GM21423 (cell line): Measurements from ENCODE around the gene RASGRP3.
A peak's percentile ranks its signal among the peaks of the same experiment; 100 is the strongest.

Source experiments
- ATAC-seq: cut with Tn5 transposase; IDR thresholded peaks from one replicate; pipeline ENCODE4 v1.9.1; 2021; ENCODE audit warnings: mild to moderate bottlenecking, moderate library complexity; ENCODE audit not compliant: unreplicated experiment

Gene RASGRP3

DNA sequence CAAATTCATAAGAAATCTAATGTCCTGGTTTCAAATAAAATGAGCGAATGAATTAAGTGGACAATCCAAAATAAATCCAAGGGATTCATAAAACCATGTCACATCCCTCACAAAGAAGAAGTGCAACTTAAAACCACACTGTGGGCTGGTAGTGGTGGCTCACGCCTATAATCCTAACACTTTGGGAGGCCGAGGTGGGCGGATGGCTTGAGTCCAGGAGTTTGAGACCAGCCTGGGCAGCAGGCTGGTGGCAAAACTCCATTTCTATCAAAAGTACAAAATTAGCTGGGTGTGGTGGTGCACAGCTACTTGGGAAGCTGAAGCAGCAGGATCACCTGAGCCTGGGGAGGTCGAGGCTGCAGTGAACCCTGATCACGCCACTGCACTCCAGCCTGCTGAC, 97.2 kb downstream of the RASGRP3 start:
- no peak for ATAC-seq

DNA sequence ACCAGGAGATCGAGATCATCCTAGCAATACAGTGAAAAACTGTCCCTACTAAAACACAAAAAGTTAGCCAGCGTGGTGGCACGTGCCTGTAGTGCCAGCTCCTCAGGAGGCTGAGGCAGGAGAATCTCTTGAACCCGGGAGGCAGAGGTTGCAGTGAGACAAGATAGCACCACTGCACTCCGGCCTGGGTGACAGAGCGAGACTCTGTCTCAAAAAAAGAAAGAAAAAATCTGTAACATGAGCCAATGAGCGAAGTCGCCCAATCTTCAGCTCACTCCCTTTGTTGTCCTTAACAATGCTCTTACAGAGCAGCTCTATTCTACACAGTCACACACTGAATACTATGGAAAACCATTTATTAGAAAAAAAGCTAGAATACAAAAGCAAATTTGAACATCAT, 100.6 kb downstream of the RASGRP3 start:
- no peak for ATAC-seq

DNA sequence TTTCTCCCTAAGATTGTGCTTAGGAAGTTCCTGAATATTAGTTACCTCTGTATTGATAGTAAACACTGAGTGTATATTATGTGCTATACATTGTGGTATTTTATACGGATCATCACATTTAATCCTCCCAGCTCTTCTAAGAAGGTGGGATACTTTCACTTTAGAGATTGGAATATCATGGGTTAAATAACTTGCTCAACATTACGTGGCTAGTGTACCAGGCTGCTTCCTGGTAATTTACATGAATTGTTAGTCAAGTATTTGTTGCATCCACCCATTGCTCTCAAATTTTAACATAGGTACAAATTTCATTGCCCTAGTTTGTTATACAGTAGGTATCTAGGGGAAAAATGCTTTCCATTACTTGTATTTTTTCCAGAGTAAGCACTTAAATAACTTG, 101.2 kb downstream of the RASGRP3 start:
- ATAC-seq = no peak

DNA sequence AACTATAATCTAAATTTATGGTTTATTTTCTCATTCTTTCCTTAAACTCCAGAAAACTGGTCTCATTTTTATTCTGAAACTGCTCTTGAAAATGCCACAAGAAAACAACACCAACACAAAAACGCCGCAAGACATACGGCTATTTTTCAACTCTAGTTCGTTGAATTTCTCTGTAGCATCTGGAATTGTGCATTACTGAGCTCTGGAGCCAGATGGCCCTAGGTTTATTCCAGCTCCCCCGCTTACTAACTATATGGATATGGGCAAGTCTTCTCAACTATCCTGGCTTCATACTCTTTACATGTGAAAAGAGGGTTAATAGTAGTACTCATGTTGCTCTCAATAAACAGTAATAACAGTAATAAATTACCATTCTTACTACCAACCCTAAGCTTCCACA, 102.8 kb downstream of the RASGRP3 start:
- ATAC-seq = no peak

DNA sequence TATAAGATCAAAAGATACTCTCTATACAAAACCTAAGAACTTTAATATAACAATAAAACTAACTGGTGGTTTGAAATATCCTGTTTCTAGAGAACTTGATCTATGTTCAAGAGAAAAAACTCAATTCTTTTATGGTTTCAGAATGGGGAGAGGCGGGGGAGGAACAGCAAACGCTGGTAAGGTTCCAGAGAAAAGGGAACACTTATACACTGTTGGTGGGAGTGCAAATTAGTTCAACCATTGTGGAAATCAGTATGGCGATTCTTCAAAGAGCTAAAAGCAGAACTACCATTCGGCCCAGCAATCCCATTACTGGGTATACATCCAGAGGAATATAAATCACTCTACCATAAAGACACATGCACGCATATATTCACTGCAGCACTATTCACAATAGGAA, 105.4 kb downstream of the RASGRP3 start:
- no peak for ATAC-seq

DNA sequence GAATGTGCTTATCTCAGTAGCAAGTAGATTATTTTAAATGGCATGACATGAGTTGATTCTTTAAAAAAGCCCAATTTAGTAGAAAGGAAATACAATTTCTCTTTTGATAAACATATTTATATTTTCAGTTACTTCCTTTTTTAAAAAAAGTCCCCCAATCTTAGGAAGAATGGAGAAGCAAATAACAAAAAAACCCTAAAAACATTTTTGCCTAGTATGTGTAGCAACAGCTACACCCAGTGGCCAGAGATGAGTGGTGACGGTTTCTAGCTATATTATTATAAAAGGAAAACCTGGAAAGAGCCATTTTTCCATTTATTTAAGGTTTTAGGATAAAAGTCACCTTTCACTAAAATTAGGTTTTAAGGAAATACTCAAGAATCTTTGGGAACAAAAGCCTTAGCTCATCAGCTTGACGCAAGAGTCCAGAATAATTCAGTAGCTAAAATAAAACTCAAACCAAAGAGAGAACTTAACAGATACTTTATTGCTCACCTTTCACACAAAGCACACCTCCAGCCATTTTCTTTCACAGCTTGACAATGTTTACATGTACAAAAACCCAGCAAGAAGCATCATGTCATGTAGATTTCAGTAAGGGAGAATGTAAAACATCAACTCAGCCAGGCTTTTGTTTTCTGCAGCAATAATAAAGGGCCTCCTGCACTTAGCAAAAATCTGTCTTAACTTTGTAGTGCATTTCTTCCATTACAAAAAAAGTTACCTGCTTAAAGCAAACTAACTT, 106.9 kb downstream of the RASGRP3 start:
- ATAC-seq = no peak

DNA sequence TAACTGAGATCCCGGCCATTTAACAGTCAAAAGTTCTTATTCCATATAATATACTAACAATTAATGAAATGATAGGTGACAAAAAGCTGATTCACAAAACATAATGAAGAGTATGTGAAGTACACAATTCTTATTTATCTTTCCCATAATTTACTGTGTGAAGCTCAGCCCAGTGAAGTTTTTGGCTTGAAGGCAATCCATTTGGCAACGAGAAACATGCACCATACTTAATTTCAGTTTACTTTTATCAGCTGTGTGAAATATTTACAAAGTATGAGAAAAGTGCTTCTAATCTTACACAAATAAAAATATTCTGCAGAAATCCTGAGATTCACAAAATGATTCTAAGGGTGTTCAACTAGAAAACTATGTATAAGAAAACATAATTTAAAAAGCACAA, 110.3 kb downstream of the RASGRP3 start:
- ATAC-seq = no peak

DNA sequence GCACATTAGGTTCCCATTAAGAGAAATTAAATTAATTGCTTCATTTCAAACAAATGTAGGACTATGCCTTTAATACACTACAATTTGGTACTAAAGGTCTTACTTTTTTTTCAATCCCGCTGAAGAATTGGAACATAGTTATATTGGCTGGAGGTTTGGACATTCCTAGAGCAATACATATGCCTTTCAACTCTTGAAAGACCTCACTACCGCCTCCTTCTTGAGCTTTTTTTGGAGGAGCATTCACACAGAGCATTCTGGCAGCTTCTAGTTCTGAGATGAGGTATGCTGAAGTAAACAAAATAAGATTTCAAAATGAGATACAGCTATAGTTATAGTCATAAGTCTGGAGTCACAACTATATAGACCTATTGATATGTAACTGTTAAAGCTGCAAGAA, 111.8 kb downstream of the RASGRP3 start:
- no peak for ATAC-seq

DNA sequence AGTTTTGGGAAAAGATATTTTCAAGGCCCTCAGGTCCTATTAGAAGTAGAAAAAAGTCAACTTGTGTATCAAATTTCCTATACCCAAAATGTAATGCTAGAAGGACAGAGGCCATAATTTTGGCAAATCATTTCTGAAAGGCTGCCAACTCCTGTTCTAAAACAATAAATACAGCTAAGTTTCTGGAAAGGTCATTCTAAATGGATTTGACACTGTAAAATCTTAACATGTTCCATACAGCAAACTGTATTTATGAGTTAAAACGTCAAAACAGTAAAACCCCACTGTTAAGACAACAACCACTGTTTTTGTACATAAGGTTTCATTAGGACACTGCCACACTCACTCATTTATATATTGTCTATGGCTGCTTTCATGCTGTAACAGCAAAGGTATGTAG, 113.0 kb downstream of the RASGRP3 start:
- no peak for ATAC-seq

DNA sequence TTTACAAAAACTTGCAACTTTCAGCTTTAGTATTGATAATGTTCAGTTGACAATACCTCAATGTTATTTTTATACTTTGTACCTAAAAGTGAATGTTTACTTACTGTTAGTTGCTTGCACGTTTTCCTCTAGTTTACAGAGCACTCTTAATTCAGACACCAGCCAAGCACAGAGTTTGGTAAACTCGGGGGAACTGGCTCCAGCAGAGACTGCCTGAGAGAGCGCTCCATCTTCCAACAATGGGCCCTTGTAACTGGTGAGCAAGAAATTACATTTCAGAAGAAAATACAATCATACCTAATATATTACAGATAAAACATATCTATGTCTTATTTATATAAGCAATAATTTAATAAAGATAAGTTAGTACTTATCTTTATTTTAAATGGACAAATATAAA, 118.9 kb downstream of the RASGRP3 start:
- no peak for ATAC-seq

DNA sequence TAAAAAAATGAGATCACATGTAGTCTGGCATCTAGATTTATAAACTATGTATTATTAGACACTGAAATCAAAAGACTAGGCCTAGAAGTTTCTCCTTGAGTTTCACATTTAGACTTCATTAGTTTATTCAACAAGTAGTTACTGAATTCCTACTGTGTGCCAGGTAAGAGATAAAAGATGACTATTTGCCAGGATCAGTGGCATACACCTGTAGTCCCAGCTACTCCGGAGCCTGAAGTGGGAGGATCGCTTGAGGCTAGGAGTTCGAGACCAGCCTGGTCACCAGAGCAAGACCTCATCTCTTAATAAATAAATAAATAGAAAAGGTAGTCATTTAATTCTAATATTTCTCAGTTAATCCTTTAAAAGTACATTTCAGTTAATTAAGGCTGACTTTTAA, 120.6 kb downstream of the RASGRP3 start:
- ATAC-seq = no peak

DNA sequence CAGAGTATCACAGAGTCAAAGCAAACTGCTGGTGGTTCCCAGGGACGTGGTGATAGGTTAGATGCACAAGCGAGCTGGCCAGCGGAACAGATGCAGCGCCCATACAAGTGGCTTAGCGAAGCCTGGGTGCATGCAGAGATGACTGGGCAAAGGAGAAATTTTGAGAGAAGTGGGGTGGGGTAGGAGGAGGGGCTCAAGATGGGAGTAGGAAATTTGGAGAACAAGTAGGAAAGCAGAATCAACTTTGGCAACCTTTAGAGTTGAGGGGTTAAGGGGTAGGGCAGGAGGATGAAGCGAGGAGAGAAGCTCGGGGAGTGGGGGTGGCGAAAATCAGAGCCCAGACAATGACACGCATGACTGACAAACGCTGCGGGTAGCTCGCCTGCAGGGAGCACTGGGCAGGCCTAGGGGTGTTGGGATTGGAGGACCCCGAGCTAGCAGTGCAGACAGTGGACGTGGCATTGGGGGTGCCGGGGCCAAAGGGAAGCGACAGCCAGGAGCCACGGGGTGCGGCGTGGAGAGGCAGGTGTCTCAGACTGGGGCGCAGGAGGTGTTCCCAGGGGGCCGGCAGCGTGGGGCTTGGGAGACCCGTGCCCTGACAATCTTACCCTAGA, 122.2 kb downstream of the RASGRP3 start:
- peak; percentile 52 for ATAC-seq

DNA sequence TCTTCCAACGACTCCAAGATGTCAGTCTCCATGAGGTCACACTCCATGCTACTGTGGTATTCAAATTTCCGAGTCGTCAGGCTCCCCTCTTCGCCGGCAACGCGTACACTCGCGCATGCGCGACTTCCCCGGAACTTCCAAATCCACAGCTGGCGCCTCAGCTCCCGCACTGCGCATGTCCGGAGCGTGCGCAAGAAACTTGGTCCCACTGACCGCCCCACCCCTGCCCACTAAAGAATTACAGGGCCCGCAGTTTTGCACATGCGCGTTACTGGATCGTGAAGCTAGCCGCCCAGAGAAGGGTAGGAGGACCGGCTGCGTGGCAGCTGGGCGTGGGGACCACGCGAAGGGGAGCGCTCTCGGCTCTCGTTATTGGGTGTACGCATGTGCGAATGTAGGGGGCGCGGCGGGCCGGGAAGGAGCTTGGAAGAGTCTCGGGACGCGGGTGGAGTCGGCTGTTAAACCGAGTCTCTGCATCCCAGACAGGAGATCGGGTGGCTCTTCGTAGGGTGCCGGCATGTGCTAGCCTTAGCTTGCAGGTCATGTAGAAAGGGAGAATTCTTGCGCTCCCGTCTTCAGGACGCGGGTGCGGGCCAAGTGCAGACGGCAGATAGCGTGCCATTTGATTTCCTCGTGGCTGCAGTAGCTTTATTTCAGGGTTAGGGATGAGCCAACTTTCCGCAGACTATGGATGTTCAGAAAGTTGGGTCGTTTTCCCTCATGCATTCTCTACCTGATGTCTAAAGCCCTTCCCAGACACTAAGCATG, 122.9 kb downstream of the RASGRP3 start, which contains the start of gene FAM98A:
TSS of gene FAM98A (minus strand) at position 125 of the 768 bp plus-strand sequence. CDS start at position 47, 78 bp downstream.
- peak; percentile 92 for ATAC-seq

DNA sequence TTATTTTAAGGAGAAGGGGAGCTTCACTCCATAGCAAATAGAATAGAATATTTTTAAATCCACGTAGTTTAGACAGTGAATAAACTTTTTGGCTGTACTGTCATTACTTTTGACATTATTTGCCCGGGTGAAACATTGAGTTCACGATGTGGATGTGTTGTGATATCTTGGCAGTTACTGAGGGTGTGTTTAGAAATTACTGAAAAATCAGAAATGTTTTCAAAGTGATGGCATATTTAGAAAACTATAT, 123.4 kb downstream of the RASGRP3 start:
- no peak for ATAC-seq

DNA sequence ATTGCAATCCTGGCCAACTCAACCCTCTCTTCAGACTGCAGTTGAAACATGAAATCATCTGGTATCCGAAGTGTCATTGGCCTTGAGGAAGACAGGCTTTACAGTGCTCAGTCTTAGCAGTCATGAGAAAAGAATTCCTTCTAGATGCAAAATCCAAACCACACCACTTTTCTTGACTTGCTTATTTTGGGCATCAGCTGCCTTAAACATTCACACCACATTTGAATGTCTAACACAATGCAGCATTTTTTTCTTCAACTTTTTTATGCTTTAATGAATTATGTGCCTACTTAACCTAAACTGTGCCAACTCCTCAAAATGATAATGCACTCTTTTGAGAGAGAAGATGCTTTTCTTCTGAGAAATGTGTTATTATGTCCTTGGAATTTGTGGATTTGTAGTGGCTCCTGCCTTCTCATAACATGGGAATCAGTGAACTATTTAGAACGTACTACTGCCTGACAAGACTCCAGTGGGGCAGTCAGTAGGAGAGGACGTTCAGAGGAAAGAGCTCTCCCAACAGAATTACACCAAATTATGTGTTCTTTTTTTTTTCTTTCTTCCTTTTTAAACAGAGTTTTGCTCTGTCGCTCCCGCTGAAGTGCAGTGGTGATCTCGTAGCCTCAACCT, 125.9 kb downstream of the RASGRP3 start:
- ATAC-seq = no peak

DNA sequence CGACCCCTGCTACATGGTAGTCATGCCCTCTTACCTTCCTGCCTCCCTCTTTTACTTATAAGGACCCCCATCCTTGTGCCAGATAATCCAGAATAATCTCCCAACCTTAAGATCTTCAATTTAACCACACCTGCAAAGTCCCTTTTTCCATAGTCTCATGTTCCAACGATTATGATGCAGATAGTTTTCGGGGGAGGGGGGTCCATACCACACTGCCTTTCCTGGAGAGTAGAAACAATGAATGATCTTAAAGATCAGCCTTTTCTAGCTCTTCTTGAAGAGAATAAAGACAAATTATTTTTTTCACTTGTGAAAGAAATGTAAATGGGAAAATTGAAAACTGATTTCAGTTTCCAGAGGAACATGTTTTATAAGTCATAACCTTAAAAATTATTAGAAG, 127.0 kb downstream of the RASGRP3 start:
- no peak for ATAC-seq

DNA sequence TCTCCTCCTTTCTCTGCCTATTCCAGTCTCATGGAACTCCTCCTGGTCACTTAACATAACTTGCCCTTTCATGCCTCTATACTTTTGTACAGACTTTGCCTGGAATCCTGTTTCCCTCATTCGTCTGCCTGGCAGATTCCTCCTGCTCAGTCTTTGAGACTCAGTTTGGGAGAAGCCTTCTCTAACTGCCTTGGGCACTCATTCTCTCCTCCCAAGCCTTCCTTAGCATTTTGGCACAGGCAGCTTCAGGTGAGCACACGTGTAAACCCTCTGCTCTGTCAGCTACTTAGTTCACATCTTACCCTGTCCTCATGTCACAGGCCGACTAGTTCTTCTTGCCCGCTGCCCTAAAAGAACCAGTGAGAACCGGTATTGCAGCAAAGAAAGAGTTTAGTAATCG, 128.6 kb downstream of the RASGRP3 start:
- ATAC-seq = no peak

DNA sequence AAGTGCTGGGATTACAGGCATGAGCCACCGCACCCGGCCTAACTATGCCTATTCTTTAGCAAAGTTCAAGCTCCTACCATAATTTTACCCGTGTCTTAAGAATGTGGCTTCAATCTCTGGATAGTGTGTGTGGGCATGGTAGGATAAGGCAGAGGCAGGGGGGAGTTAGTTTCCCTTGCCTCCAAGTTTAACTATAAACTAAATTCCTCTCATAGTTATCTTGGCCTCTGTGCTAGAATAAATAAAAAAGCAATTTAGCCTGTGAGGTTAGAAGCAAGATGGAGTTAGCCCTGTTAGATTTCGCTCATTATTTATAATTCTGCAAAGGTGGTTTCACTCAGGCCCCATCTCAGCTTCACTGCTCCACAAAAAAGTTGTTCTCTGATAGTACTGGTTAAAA, 129.7 kb downstream of the RASGRP3 start:
- ATAC-seq = no peak

DNA sequence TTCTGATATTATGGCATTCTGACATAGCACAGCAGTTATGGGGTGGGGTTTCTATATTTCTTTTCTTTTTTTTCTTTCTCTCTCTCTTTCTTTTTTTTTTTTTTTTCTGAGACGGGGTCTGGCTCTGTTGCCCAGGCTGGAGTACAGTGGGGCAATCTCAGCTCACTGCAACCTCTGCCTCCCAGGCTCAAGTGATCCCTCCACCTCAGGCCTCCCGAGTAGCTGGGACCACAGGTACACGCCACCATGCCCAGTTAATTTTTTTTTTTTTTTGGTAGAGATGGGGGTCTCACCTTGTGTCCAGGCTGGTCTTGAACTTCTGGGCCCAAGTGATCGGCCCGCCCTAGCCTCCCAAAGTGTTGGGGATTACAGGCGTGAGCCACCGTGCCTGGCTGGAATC, 130.2 kb downstream of the RASGRP3 start:
- ATAC-seq = no peak

DNA sequence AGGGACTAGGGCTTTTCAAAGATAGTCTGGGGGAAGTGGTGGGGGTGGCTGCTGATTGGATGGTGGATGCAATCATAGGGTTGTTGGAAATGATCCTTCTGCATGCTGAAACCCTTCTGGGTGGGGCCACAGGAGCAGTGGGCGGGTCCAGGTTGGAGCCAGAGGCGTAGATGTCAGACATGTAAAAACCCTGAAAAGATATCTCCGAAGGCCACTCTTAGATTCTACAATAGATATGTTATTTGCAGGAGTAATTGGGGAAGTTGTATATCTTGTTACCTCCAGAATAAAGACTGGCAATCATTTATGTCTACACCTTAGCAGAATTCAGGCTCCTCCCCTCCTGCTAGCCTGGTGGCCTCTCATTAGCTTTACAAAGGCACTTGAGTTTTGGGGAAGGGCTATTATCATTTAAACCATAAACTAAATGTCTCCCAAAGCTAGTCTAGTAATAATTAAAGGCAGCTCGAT, 130.8 kb downstream of the RASGRP3 start:
- no peak for ATAC-seq

DNA sequence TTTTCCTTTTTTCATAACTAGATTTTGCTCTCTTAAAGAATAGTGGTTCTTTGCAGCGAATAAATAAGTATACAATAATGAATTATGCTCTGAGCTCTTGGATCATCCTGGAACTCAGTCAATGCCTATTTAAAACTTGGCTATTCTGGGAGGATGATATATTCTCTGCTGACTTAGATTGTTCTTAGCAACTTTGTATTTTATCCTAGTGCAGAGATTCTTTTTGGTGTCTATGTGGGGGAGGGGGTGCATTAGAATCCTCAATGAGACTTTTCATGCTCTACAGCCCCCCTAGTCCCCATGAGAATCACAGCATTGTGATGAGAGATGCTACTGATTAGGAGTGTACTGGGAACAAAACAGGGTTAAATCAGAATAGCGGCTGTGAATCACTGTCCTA, 131.5 kb downstream of the RASGRP3 start:
- no peak for ATAC-seq

DNA sequence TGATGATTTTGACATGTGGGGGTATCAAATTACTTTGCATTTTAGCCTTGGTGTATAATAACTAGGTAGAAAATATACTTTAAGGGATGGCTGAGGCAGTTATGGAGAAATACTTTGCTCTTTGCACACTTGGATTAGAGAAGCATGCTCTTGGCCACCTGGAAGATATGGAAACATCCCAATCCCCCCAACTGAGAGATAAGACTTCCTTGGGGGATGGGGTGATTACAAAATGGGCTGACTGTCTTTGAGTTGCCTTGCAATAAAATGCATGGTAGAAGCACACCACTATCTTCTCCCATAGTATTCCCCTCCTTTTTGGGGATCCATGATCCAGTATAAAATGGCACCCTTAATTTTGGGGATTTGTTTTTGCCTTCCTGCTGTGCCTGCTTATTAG, 137.7 kb downstream of the RASGRP3 start:
- no peak for ATAC-seq
